Vein endothelial cell (primary cell): ENCODE data around the gene AVPR1A. TPM values are rescaled to one million over a fixed set of nuclear protein-coding genes. Genes with fewer than 3 reads are reported as not detected.

Source experiments
- total RNA-seq: library from RNA; depleted of rRNA; stranded (reverse); fragments of >200 nt; gene quantifications from 2 replicates; pipeline ENCODE4 v1.2.3, GENCODE V29; 2012

Gene AVPR1A
- not detected in 2 replicates for total RNA-seq

DNA sequence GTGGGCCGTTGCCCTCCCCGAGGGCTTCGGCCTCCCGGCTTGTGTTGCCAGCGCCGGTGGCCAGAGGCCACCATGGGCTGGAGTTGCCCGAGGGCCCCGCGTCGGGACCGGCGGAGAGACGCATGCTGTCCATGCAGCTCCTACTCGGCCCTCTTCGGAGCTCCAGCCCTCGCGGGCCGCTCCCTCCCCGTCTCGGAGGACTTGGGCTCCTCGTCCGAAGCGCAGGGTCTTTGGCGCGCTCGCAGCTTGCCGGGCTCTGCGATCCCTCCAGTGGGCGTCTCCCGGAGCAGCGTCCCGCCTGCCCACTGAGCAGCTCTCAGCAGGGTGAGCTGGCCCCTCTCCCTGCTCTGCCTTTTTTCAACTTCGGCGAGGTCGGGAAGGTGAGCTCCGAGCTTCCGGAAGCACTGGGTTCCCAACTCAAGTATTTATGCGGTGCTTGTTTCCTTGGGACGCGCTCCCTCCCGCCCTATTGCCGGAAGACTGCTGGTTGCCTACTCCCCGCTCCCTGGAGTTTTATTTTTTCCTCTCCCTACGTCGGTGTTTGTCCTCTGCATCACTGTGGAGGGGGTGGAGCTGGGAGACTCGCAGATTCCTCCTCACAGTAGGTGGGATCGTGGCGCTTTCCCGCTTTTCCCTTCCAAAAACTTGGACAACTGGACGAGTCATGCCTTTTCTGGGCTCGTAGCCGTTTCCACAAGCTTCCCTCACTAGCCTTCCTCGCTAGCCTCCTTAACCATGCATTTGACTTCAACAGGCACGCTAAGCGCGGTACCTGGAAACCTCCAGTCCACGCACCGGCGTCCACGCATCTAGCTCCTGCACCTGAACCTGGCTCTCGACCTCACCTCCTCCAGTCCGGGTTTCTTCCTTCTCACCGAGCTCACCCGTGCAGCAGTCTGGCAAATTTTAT, at the start of gene AVPR1A:
AVPR1A (minus strand) TSS at position 489 of the 910 bp plus-strand sequence; CDS start at position 124, 365 bp downstream.

Other genes starting within 250 kb of the AVPR1A start
- gene PPM1H, start 216.1 kb downstream of the AVPR1A start, total RNA-seq = 2.3 and 4.3 TPM in 2 replicates